ENCODE measurements around the gene TEX54.

DNA sequence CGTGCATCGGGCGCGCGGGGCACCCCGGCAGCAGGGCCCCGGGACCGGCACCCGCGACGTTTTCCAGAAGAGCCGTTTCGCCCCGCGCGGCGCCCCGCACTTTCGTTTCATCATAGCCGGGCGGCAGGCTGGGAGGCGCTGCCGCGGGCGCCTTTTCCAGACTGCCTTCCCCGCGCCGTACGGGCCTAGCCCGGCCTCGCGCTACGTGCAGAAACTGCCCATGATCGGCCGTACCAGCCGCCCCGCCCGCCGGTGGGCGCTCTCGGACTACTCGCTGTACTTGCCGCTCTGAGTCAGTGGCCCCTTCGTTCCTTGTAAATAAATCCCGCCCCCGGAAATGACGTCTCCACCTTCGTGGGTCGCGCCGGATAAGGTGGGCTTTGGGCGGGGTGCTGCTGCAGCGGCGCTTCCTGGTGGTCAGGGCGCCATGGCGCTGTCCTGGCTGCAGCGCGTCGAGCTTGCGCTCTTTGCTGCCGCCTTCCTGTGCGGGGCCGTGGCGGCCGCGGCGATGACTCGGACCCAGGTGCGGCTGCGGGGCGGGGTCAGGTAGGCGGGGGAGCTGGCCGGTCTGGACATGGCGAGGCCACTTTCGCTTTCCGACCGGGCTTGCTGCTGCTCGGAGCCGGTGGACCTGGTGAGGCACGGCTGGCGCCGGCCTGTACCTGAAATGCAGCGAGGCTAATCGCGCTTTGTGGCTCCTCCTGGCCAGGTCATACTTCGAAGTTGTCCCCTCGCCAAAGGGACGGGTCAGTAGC, 45.5 kb downstream of the TEX54 start, which contains the start of gene TMEM179B:
- TF ChIP-seq EZH2 (IDR thresholded peaks at IDR 0.05) = no peak
- TF ChIP-seq POLR2AphosphoS5 (IDR thresholded peaks at IDR 0.05; ENCODE audit: borderline replicate concordance, low read depth, low read length) = peak; percentile 99
